Bronchial epithelial cell (primary cell): ENCODE measurements around the gene ITGA6. TPM values are rescaled to one million over a fixed set of nuclear protein-coding genes. Genes with fewer than 3 reads are reported as not detected.
"Not testable (repeated sequence)": the region's sequence is repeated elsewhere in the genome, so short reads cannot be mapped to it uniquely, and the experiment has no call there.

ENCODE experiments used
- DNase-seq: peaks from one replicate; pipeline ENCODE4 v3.0.0-alpha.2; 2010; ENCODE audit warnings: low read depth
- FAIRE-seq: peaks from 2 replicates; lab custom pipeline; 2011; peaks lifted over from hg19 to GRCh38; lab: Jason Lieb, UNC
- H3K27me3 ChIP-seq: 2 replicates; pipeline ENCODE4 v1.5.1; 2011; ENCODE audit warnings: low read length; ENCODE audit not compliant: control insufficient read depth, insufficient read depth
- H3K36me3 ChIP-seq: 2 replicates; pipeline ENCODE4 v1.5.1; 2011; ENCODE audit warnings: low read length; ENCODE audit not compliant: control insufficient read depth, insufficient read depth
- H3K4me3 ChIP-seq: 2 replicates; pipeline ENCODE4 v1.5.1; 2011; ENCODE audit warnings: mild to moderate bottlenecking, low read depth, low read length, control low read depth
- total RNA-seq: library from RNA; depleted of rRNA; stranded (reverse); fragments of >200 nt; gene quantifications from 2 replicates; pipeline ENCODE4 v1.2.1, GENCODE V29; 2014
- TF ChIP-seq, protein P1 (sequence below): IDR thresholded peaks from 2 replicates; pipeline ENCODE4 v1.5.1; 2011; ENCODE audit warnings: mild to moderate bottlenecking, moderate library complexity, low read length, control low read depth, inconsistent platforms; ENCODE audit not compliant: insufficient read depth, severe bottlenecking

ITGA6 gene
- total RNA-seq, 1 donor from 2014 or later: 390 TPM

DNA sequence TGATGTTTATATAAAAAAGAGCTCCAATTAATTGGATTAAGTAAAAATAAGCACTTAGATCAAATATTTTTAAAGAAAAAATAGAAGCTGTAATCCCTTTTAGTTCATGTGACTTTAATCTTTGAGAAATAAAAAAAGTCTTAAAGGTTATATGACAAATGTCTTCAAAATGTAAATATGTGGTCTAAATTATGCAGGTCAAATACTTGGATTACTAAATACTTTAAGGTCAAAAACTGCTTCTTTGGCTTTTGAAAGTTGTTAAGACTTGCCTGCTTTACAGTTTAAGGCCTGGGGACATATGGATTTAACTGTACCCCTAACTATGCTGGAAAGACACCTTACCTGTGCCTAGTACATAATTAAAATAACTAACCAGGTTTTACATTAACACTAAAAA lies 113.0 kb downstream of the ITGA6 start:
- TF ChIP-seq, protein P1, sequence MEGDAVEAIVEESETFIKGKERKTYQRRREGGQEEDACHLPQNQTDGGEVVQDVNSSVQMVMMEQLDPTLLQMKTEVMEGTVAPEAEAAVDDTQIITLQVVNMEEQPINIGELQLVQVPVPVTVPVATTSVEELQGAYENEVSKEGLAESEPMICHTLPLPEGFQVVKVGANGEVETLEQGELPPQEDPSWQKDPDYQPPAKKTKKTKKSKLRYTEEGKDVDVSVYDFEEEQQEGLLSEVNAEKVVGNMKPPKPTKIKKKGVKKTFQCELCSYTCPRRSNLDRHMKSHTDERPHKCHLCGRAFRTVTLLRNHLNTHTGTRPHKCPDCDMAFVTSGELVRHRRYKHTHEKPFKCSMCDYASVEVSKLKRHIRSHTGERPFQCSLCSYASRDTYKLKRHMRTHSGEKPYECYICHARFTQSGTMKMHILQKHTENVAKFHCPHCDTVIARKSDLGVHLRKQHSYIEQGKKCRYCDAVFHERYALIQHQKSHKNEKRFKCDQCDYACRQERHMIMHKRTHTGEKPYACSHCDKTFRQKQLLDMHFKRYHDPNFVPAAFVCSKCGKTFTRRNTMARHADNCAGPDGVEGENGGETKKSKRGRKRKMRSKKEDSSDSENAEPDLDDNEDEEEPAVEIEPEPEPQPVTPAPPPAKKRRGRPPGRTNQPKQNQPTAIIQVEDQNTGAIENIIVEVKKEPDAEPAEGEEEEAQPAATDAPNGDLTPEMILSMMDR: no peak
- FAIRE-seq (no peak), DNase-seq (no peak)
- H3K36me3 ChIP-seq: no peaks in the 10 kb centered on the region
- no peaks in the 10 kb centered on the region for H3K27me3 ChIP-seq
- H3K4me3 ChIP-seq: no peak overlapping the region

DNA sequence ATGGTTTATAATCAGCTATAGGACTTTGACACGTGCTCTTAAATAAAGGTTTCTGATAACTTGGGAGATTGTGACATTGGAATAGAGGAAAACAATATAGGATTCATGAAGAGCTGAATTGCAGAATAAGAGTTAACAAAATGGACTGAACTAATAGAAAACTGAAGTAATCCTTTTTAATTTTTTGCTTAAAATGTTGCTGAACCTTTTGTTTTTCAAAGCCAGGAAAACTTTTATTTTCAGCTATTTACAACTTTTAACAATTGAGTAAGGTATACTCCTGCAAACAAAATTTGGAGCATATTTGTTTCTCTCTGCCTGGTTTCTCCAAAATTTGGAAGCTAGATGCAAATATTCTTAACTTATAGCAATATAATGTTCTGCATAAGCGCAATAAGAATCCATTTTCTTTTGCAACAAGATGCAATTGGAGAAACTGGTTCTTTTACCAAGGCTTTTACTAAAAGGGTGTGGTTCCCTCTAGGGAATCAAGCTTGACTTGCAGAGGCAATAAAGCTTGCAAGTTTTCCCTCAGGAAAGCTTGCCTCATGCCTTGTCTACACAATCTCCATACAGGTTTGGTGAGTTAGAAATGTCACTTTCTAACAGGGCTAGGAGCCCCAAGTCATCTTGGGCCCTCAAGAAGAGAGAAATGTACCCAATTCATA lies 118.2 kb downstream of the ITGA6 start:
- DNase-seq: peak; percentile 58

DNA sequence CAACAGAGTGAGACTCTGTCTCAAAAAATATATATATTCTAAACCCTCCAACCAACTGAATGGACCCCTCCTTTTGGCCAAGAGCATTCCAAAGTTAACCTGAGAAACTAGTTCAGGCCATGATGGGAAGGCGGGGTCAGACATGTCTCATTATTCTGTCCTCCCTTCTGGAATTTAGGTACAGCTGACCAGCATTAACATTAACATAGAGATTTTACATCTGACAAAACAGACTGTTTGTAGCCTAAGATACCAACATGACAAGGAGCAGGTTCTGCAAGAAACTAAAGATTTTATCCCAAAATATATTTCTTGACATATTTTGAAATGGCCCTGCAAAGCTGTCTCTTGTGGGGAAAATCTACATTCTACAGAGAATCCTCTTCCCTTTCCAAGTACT lies 121.7 kb downstream of the ITGA6 start:
- no peak for DNase-seq
- Histone ChIP-seq H3K36me3 (no peaks in the 10 kb centered on the region), H3K4me3 (no peak overlapping the region), H3K27me3 (no peaks in the 10 kb centered on the region)
- FAIRE-seq: no peak
- TF ChIP-seq, protein P1: no peak

More for the DNA sequence above, 118.2 kb downstream of the ITGA6 start:
- H3K36me3 ChIP-seq: no peaks in the 10 kb centered on the region
- H3K27me3 ChIP-seq: no peaks in the 10 kb centered on the region
- TF ChIP-seq, protein P1: no peak
- no peak overlapping the region for H3K4me3 ChIP-seq
- no peak for FAIRE-seq

DNA sequence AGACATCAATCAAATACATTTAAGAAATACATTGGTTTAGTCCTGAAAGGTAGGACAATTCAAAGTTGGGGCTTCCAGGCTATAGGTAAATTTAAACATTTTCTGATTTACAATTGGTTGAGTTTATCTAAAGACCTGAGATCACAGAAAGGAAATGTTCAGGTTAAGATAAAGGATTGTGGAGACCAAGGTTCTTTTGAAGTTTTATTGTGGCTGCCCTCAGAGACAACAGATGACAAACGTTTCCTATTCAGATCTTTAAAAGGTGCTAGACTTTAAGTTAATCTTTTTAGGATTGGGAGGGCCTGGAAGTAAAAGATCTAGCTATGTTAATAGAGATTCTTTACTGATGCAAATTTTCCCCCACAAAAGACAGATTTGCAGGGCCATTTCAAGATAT lies 122.4 kb downstream of the ITGA6 start:
- H3K4me3 ChIP-seq, H3K27me3 ChIP-seq, DNase-seq, FAIRE-seq, H3K36me3 ChIP-seq: not testable (repeated sequence)

DNA sequence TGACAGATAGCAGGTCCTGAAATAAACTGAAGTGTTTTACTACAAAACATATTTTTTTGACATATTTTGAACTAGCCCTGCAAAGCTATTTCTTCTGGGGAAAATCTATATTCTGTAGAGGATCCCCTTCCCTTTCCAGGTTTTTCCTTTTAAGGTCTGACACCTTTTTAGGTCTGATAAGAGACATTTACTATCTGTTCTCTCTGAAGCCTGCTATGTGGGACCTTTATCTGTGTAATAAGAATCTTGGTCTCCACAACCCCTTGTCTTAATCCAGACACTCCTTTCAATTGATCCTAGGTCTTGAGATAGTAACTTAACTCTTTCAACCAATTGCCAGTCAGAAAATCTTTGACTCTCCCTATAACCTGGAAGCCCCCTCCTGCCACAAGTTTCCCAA lies 123.0 kb downstream of the ITGA6 start:
- Histone ChIP-seq H3K27me3 (no peaks in the 10 kb centered on the region), H3K4me3 (no peak overlapping the region), H3K36me3 (no peaks in the 10 kb centered on the region)
- TF ChIP-seq, protein P1: no peak
- no peak for DNase-seq
- no peak for FAIRE-seq

DNA sequence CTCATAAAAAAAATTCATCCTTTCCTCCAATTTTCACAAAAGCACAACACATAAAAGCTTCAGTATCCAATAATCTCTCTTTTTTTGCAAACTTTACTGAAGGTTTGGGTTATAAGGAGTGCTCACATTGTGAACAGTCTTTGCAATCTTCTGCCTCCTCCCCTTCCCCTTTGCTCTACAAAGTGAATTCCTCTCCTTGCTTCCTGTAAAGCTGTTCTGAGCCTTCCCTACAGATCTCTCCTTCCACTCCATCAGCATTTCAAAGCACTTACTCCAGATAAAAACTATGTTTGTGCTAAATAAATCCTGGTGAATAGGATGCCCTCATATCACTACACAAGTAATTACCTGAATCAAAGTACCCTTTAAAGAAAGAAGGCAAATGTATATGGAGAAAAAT lies 123.9 kb downstream of the ITGA6 start:
- no peak overlapping the region for H3K4me3 ChIP-seq
- TF ChIP-seq, protein P1: no peak
- no peaks in the 10 kb centered on the region for H3K27me3 ChIP-seq
- no peaks in the 10 kb centered on the region for H3K36me3 ChIP-seq
- no peak for DNase-seq
- FAIRE-seq: no peak
